Liver (tissue), 9 donors: ENCODE results near the gene DMRTC2. TPM values are rescaled to one million over a fixed set of nuclear protein-coding genes. Genes with fewer than 3 reads are reported as not detected.

Experiments
- DNase-seq: peaks from one replicate; pipeline ENCODE4 v3.0.0-alpha.2; 2017; ENCODE audit warnings: low spot score
- H3K27ac ChIP-seq, 2 donors: one replicate each; pipeline ENCODE4 v1.7.0; 2013; ENCODE audit warnings: inconsistent platforms in 2 of 2, low read length in 2 of 2, control low read depth in 1 of 2, low read depth in 1 of 2, mild to moderate bottlenecking in 1 of 2
- H3K27me3 ChIP-seq, 4 donors: one replicate each; pipeline versions ENCODE4 v1.6.1 to v1.7.0; 2013; ENCODE audit warnings: low read length in 3 of 4, inconsistent platforms in 1 of 4, mild to moderate bottlenecking in 1 of 4, moderate library complexity in 1 of 4; ENCODE audit not compliant: control insufficient read depth in 4 of 4, insufficient read depth in 4 of 4
- H3K36me3 ChIP-seq, 4 donors: one replicate each; pipeline versions ENCODE4 v1.6.1 to v1.7.0; 2013; ENCODE audit warnings: low read length in 3 of 4, mild to moderate bottlenecking in 3 of 4, low read depth in 1 of 4, moderate library complexity in 1 of 4; ENCODE audit not compliant: control insufficient read depth in 4 of 4, insufficient read depth in 3 of 4
- H3K4me1 ChIP-seq, 4 donors: one replicate each; pipeline versions ENCODE4 v1.6.1 to v1.7.0; 2013; ENCODE audit warnings: low read length in 3 of 4, mild to moderate bottlenecking in 3 of 4, moderate library complexity in 1 of 4; ENCODE audit not compliant: control insufficient read depth in 4 of 4, insufficient read depth in 4 of 4
- H3K4me3 ChIP-seq, 3 donors: one replicate each; pipeline versions ENCODE4 v1.6.1 to v1.7.0; 2013; ENCODE audit warnings: low read length in 3 of 3, control low read depth in 1 of 3, low read depth in 1 of 3, mild to moderate bottlenecking in 1 of 3
- H3K9ac ChIP-seq, 2 donors: one replicate each; pipeline ENCODE4 v1.7.0; 2013; ENCODE audit warnings: low read length in 2 of 2, mild to moderate bottlenecking in 2 of 2, moderate library complexity in 2 of 2, control low read depth in 1 of 2, low read depth in 1 of 2
- H3K9me3 ChIP-seq, 4 donors: one replicate each; pipeline versions ENCODE4 v1.6.1 to v1.7.0; 2013; ENCODE audit warnings: low read length in 3 of 4; ENCODE audit not compliant: control insufficient read depth in 4 of 4
- FOXA1 ChIP-seq: IDR thresholded peaks from 2 replicates; pipeline ENCODE4 v1.6.1; 2016; ENCODE audit warnings: antibody characterized with exemption
- FOXA2 ChIP-seq: IDR thresholded peaks from 2 replicates; pipeline ENCODE4 v1.6.1; 2016; ENCODE audit warnings: antibody characterized with exemption
- GABPA ChIP-seq, 2 donors: IDR thresholded peaks in 1 of 2; conservative IDR thresholded peaks in 1 of 2; 2 replicates each; pipeline ENCODE4 v1.6.1; 2016; ENCODE audit warnings: antibody characterized with exemption in 2 of 2, mild to moderate bottlenecking in 1 of 2, moderate library complexity in 1 of 2
- HNF4A ChIP-seq, 2 donors: conservative IDR thresholded peaks; 2 replicates each; pipeline ENCODE4 v1.6.1; 2016; ENCODE audit warnings: antibody characterized with exemption in 2 of 2, mild to moderate bottlenecking in 2 of 2
- NR2F2 ChIP-seq: IDR thresholded peaks from 2 replicates; pipeline ENCODE4 v1.6.1; 2016; ENCODE audit warnings: antibody characterized with exemption
- RAD21 ChIP-seq, 2 donors: IDR thresholded peaks; 2 replicates each; pipeline ENCODE4 v1.6.1; 2016; ENCODE audit warnings: antibody characterized with exemption in 2 of 2, mild to moderate bottlenecking in 2 of 2
- REST ChIP-seq: IDR thresholded peaks from 2 replicates; pipeline ENCODE4 v1.6.1; 2016; ENCODE audit warnings: antibody characterized with exemption, mild to moderate bottlenecking
- RXRA ChIP-seq, 2 donors: IDR thresholded peaks; 2 replicates each; pipeline ENCODE4 v1.6.1; 2017 to 2018; ENCODE audit warnings: antibody characterized with exemption in 2 of 2, mild to moderate bottlenecking in 1 of 2
- SP1 ChIP-seq: IDR thresholded peaks from 2 replicates; pipeline ENCODE4 v1.6.1; 2018; ENCODE audit warnings: antibody characterized with exemption, mild to moderate bottlenecking
- YY1 ChIP-seq: IDR thresholded peaks from 2 replicates; pipeline ENCODE4 v1.6.1; 2016; ENCODE audit warnings: antibody characterized with exemption, mild to moderate bottlenecking
- ZBTB33 ChIP-seq: IDR thresholded peaks from 2 replicates; pipeline ENCODE4 v1.6.1; 2016; ENCODE audit warnings: antibody characterized with exemption
- WGBS: extraction: QIAGEN DNeasy Blood & Tissue Kit; methylation state at CpG from one replicate; pipeline ENCODE4 v1.1.7; 2013; 5-methylcytosine and 5-hydroxymethylcytosine counted together
- polyA plus RNA-seq, 2 donors: library from polyadenylated mRNA; stranded (reverse) in 1 of 2; unstranded in 1 of 2; fragments of 200-250 nt in 1 of 2; fragments of >200 nt in 1 of 2; fragmentation: Nextera tagmentation in 1 of 2; extraction: Ambion mirVana in 1 of 2; gene quantifications; one replicate each; pipeline versions ENCODE4 v1.2.1 to v1.2.3, GENCODE V29; 2013 to 2015
- total RNA-seq, 2 donors: library from RNA; depleted of rRNA; stranded (reverse); fragments of >200 nt; gene quantifications; one replicate each; pipeline ENCODE4 v1.2.3, GENCODE V29; 2014
- TF ChIP-seq, protein P1 (sequence below): IDR thresholded peaks from 2 replicates; pipeline ENCODE4 v1.6.1; 2016; ENCODE audit warnings: antibody characterized with exemption
- donor health status: healthy.
- donor health status: healthy.
- donor health status: healthy.
- donor health status: healthy.
- donor health status: healthy.

The DMRTC2 gene
- total and polyA plus RNA-seq, 4 donors = not detected

DNA sequence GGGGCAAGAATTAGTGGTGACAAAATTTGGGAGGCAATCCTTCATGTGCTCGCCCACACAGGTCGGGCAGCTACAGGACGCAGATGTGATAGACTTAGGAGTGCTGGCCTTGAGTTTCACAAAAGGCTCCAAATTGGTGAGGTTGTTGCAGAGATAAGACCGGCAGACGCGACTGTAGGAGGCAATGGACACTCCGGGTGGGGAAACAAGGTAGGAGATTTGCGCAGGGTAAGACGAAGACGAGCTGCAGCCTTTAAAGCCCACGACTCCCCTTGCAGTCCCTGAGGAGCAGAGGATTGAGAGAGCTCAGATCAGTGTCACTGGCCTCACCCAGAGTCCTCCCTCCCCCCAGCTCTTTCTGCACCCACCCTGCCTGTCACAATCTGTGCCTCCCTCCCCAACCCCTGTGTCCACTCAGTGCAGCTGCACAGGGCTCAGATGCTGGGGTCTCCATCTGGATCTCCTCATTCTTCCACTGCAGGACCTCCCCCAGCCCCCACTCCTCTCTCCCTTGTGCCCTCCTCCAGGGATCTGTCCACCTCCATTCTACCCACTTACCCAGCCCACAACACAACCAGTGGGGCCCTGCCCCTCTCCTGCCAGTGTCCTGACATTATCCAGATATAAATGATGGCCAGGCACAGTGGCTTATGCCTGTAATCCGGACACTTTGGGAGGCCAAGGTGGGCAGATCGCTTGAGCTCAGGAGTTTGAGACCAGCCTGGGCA is 6.7 kb upstream of the DMRTC2 start:
- no peak for TF ChIP-seq REST
- TF ChIP-seq ZBTB33 = no peak
- no peak for TF ChIP-seq RAD21 (IDR thresholded peaks at IDR 0.05)
- no peak for TF ChIP-seq HNF4A (conservative IDR thresholded peaks at IDR 0.05)
- no peak for TF ChIP-seq FOXA2
- TF ChIP-seq SP1 = no peak
- no peaks in the 10 kb centered on the region for H3K9me3 ChIP-seq
- H3K27ac ChIP-seq = no peak overlapping the region
- H3K36me3 ChIP-seq = no peaks in the 10 kb centered on the region
- H3K4me3 ChIP-seq = no peak overlapping the region
- WGBS = 46% methylated on average over 13 of the region's 13 CpGs
- H3K4me1 ChIP-seq = no peaks in the 10 kb centered on the region
- peaks cover 0 to 13% (median 0%) of the 10 kb centered on the region in 4 donors for H3K27me3 ChIP-seq
- no peak overlapping the region for H3K9ac ChIP-seq
- no peak for DNase-seq

- no peak for TF ChIP-seq YY1
- TF ChIP-seq, protein P1, sequence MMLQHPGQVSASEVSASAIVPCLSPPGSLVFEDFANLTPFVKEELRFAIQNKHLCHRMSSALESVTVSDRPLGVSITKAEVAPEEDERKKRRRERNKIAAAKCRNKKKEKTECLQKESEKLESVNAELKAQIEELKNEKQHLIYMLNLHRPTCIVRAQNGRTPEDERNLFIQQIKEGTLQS = no peak
- no peak for TF ChIP-seq SP1
- TF ChIP-seq GABPA (IDR thresholded peaks at IDR 0.05 in 1 of 2, conservative IDR thresholded peaks at IDR 0.05 in 1 of 2) = no peak
- TF ChIP-seq RXRA (IDR thresholded peaks at IDR 0.05) = no peak
- no peak for TF ChIP-seq REST
- no peak for TF ChIP-seq NR2F2
- no peak for TF ChIP-seq ZBTB33
- no peak for TF ChIP-seq FOXA2
- TF ChIP-seq FOXA1 = no peak
Observed at GRCh38 chr19:41839211-41839610, 5.6 kb upstream of the DMRTC2 start.

More at GRCh38 chr19:41839211-41839610, 5.6 kb upstream of the DMRTC2 start:
- H3K9ac ChIP-seq = no peak overlapping the region
- H3K27me3 ChIP-seq = peaks cover 0 to 16% (median under 1%) of the 10 kb centered on the region in 4 donors
- H3K27ac ChIP-seq = no peak overlapping the region
- no peaks in the 10 kb centered on the region for H3K36me3 ChIP-seq
- no peak for DNase-seq
- 58% methylated on average over 2 of the region's 2 CpGs for WGBS
- no peaks in the 10 kb centered on the region for H3K4me1 ChIP-seq
- H3K9me3 ChIP-seq = no peaks in the 10 kb centered on the region
- H3K4me3 ChIP-seq = no peak overlapping the region
